Activated T-cell treated with anti-CD3 and anti-CD28 coated beads for 4 hours (primary cell): Measurements from ENCODE around the gene TBX5.

Experiments
- DNase-seq: peaks from one replicate; pipeline ENCODE4 v3.0.0-alpha.2; 2020

The TBX5 gene

DNA sequence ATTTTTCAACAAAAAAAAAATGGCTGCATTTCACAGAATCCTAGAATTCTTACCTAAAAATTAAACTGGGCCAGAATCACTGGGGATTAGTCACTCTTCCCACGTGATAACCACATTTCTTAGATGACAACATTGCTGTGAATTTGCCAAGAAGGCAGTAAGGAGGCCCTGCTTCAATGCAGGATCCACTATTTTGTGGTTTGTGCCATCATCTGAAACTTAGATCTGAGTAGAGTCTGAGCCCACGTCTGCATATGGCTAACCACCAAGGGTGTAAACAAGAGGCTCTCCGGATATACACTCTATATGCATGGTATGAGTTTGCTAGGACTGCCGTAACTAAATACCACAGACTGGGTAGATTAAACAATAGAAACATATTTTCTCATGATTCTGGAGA lies 24.4 kb upstream of the TBX5 start:
- DNase-seq: no peak

DNA sequence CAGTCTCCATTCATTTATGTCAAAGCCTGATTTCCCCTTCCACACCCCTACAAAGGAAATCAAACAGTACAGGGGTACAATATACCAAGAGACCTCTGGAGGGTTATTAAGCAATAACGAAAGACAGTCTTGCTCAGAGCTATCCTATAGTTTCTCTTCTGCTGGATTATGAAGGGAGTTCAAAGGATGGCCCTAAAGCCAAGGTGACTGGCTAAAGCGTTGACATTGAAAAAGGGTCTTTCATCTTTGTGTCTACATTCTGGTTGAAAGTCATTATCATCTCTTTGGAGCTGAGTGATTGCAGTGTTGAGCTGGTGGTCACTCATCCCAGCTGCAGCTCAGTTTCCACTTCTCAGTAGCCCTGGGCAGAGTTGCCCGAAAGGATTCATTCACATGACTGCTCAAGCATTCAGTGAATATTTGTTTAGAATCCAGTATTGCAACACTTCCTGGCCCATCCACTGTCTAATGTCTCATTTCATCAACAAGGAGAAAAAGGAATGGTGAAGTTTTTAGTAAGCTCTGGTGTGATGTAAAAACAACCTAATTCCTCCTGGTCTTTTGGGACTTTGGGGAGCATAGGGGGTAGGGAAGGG lies 19.2 kb upstream of the TBX5 start:
- no peak for DNase-seq

DNA sequence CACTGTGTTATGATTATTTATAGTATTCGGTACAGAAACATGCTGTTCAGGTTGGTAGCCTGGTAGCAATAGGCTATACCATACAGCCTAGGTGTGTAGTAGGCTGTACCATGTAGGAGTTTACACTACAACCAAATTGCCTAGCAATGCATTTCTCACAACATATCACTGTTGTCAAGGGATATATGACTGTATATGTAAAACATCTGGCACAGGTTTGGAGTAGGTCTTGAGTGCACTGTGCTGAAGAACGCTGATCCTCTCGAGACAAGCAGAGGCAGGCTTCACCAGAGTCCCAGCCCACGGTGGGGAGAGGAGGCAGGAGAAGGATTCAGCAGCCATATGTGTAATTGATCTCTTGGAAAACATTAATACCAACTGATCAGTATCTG lies 15.0 kb upstream of the TBX5 start:
- DNase-seq: no peak

DNA sequence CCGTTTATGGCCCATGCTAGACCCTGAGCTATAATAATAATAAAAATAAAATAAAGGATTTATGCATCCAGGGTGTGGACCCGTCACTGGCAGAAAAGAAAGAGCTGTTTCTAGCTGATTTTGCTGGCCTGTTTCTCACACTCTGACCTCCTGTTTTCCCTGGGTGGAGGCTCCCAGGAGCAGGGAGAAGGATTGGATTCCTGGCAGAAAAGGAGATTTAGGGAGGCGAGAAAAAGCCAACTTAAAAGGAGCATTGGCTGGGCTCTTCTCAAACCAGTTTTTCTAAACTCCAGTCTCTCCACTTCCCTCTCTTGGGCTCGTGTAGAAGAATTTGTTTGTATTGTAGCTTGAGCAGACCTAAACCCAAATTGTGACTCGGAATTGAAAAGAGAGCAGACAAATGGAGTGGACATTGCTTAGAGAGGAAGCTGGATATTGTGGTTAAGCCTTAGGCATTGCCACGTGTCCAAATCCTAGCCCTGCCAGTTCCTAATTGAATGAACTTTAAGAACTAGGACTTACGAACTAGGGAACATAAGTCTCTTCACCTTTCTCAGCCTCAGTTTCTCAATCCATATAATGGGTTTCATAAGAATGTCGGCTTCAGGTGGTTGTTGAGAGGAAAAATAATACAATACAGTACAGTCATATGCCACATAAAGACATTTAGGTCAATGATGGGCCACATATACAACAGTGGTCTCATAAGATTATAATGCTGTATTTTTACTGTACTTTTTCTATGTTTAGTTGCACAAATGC lies 14.4 kb upstream of the TBX5 start:
- DNase-seq: no peak

DNA sequence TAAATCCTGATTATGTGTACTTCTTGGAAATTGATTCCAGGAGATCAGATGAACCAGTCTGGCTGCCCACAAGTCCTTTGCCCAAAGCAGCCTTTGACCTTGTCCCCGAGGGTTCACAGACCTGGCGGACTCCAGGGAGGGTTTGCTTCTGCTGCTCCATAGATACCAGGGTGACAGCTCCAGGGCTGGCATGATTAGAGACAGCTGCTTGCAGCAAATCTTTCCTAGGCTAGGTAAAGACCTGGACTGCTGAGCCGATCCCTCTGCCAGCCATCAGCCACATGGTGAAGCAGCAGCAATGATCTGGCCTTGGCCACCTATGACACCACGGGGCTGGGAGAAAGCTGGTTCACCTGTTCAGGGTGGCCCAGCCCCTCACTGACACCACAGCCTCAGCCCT lies 10.1 kb upstream of the TBX5 start:
- no peak for DNase-seq

DNA sequence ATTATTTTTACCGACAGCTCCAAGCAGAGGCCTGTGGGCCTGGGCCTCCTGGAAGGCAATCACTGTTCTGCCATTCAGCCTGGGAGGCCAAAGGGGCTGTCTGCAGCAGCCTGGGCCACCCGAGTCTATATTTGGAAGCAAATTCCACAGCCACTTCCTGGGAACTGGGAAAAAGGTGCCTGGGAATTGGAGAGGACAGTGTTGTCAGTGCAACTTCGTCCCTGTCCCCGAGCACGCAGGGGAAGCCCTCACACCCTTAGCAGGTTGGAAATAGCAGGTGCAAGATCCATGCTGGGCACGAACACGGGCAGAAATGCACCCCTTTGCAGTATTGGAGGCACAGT lies 9.6 kb upstream of the TBX5 start:
- DNase-seq: no peak

DNA sequence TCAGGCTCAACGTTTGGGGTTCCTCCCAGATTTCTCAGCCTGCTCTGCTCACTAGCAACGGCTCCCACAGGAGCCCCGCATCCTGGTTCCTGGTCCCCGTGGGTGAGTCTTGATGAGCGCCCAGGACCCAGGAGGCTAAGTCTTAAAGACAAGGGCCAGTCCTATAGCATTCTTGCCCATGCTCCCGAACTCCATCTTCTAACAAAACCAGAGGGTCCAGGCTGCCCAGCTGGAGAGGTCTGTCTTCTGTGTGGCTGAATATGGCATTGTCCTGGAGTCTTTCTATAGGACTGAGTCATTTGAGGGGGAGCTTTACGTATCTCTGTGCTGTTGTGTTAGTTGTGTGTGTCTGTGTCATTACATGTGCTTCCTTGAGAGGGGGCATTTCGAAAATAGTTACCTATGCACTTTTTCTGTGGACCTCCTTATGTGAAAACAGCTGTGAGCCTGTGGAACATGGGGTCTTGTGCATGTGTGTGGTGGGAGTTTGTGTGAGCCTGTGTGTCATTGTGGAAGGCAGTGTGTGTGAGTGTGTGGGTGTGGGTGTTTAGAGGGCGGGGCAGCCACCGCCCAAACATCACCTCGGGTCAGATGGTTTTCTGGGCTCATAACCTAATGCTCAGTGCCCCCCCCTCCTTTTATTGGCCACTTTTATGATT lies 9.1 kb upstream of the TBX5 start:
- DNase-seq: no peak

DNA sequence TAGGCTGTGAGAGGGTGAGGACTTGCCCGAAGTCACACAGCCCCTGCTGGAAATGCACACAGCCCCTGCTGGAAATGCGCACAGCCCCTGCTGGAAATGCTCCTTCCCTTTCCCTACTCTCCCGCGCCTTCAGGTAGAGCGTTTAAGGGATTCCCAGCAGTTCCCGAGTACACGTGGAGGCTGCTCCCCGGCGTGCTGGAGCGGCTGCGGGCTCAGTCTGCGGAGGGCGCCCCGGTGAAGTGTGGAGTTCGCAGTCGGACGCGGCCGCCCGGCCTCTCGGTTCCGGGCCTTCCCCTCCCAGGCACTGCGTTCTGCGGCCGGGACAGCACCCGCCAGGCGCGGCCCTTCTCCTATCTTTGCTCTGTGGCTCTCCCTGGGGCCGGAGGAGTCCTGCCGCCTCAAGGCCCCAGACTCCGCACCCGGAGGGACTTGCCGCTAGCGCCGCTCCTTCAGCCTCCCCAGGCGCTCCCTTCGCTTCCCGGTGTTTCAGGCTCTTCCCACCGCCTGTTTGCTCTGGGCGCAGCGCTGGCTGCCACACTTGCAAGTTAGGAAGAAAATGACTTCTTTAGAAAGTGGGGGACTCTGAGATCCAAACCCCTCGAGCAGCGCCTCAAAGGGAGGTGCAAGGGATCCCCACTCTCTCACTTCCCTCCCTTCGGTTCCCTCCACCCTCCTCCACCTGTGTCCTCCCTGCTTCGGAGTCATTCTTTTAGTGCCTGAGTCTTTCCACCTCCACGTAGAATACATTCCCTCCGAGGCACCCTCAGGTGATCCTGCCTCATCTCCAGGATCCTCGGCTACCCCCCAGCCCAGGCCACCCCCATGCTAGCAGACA lies 8.3 kb upstream of the TBX5 start:
- no peak for DNase-seq

DNA sequence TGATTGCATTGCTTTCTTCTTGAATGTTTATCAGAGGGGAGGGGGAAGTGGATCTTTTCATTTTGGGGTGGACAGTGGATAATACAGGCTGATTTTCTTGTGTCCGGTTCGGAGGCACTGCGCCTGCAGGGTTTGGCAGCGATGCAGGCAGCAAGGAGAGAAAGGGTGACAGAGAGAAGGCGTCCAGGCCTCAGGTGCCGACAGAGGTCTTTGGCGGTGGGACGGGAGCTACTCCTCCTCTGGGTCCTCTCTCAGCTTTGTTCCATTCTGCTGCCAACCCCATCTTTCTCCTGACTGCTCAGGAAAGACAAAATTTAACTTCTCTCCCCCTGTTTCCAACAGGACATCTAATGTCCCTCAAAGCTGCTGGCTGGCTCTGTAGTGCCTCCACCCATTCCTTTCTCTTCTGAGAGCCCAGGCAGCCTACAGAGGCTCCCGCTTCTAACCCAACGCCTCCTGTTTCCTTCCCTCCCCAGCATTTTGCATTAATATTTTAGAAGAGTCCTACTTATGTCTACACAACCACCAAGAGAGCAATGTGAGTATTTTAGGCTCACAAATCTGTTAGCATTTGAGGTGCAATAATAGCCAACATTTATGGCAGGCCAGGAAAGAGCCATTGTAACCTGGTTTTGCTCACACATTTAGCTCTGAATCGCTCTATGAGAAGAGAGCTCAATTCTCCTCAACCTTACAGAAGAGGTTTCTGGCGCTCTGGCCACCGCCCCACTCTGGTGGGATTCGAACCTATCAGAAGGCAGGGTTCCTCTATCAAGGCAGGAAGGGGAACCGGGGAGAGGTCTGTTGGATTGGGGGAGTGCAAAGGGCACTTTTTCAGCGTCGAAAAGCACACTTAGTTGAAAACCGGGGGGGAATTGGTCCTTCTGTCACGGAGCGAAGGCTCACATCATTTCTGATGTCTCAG lies 7.1 kb upstream of the TBX5 start:
- DNase-seq: no peak

DNA sequence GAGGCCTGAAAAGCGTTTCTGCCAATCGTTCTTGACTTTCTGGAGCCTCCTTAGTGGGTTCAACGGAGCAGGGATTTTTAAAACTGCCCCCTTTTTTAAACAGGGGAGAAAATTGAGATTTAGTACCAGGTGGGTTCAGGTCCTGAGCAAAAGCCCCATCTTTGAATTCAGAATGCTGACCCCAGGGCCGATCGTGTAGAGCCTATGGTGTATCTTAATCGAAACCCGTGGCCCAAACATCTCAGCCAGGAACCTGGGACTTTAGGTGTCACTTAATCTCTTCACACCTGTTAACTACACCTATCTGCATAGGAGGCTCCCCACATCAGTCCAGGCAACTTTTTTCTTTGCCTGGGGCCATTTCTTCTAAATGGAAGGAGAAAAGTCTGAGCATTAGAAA lies 6.4 kb upstream of the TBX5 start:
- DNase-seq: no peak

DNA sequence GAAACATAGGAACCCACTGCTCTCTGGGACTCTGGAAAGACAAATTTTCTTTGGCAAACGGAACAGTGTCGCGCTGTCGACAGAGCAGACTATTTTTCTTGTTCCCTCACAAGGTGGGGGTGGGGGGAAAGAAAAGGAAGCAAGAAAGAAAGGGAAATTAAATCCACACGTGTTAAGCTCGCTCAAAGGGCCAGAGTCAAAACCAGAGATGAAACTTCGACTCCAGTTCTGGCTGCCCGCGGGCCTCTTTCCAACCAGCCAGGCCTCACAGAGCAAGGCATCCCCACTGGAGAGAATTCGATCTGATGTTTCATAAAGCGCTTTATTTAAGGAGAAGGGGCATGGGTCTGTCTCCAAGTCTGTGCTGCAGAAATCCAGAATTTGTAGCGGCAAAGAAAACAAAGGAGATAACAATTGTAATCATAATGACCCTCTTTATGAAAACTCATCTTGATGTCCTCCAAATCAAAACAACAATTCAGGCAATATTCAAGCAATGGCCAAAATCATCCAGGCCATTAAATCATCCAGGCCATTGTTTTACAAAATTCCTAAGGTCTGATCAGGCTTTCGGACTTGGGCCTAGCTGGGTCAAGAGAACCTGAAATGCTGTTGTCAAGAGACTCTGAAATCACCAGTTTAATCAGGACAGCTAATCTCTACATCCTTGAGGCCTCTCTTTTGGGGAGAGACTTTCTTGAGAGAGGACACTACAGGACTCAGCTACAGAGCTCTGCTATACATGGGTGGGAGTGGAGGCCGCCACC lies 5.3 kb upstream of the TBX5 start:
- no peak for DNase-seq

DNA sequence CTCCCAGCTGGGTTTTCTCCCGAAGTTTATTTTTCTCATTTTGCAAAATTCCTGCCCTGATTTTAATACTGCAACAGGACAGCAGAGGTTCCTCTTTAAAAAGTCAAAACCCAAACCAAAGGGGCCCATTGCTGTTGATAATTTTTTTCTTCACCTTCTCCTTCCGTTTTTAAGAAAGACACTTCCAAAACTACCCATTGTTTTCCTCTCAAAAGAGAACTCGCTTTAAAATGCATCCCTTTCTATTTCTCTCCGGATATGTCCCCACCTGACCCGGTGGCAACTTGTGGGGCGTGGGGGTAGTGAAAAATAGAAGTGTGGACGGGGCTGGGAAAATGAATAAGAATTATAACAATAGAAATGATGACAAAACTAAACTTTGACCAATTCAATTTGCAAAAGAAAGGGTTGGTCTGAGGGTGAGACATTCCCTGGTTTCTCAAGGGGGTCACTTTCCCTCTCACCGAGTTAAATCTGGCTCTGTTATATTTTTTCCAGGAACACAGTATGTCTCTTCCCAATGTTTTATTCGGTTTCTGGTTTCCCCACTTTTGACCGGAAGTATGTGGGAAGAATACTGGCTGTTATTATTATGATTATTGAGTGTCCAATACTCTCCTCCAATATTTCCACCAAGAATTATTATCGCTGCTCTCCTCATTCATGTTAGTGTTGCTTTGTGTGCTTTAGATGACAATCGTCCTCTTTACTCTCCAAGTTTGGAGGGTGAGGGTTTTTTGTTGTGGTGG lies 4.1 kb upstream of the TBX5 start:
- no peak for DNase-seq

DNA sequence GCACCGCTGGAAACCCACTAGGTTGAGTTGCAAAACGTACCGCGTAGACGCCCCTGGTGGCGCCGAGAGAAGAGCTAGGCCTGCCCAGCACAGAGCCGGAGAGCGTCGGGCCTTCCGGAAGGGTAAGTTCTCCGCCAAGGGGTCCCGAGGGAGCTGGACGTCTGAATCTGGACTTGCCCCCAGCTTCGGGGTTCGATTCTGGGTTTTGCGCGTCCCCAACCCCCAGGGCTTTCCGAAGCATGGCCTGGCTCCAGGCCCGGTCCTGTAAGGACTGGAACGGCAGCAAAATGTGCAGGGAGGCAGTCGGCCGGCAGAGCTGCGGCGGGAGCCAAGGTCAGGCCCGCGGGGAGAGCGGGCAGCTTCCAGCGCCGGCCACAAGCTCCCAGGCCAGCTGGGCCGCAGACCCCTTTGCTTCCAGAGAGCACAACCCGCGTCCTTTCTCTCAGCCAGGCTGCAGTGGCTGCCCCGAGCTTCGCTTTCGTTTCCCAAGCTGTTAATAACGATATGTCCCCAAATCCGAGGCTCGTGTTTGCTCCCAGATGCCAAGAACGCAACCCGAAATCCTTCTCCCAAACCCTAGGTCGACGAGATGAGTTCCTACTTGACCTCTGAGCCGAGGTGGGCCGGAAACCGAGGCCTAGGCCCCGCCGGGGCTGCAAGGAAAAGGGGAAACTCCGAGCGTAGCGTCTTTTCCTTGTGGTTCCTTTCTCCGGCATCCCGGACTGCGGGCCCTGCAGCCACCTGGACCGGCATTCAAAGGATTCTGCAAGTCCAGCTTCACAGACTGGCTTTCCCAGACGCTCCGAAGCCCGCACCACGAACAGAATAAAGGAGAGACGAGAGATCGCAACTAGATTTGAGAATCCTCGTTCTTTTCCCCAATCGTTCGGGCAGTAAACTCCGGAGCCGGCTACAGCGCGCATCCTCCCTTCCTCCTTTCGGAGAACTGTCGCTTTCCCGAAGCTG lies 3.2 kb upstream of the TBX5 start:
- no peak for DNase-seq

DNA sequence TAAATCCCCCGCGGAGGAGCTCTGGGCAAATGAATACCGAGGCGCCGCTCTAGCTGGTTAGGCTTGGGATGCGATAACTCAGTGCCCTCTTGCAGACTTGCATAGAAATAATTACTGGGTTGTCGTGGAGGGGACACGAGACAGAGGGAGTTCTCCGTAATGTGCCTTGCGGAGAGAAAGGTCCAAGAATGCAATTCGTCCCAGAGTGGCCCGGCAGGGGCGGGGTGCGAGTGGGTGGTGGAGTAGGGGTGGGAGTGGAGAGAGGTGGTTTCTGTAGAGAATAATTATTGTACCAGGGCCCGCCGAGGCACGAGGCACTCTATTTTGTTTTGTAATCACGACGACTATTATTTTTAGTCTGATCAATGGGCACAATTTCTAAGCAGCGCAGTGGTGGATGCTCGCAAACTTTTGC lies 2.5 kb upstream of the TBX5 start:
- no peak for DNase-seq

DNA sequence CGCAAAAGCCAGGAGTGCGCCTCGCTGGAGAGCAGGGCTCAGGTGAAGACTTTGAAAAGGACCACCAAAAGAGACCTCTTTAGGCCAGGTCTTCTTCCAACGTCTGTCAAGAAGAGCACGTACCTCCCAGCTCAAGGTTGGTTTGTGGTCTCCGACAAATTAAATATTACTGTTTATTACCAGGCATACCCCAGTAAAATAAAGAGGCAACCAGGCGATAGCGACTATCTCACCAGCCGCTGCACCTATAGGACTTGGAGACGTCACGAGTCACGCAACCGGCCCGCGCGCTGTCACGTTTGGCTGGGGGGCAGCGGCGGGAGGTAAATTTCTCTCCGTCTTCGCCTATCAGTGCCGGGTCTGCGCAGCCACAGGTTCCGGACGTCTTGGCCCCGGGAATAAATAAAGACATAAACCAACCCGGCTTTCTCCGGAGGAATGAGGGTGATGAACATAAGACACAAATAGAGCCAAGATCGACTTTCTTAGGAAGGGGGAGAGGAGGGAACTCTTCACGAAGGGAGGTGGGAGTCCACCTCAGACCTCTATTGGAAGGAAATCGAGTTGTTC lies 2.0 kb upstream of the TBX5 start:
- DNase-seq: no peak

DNA sequence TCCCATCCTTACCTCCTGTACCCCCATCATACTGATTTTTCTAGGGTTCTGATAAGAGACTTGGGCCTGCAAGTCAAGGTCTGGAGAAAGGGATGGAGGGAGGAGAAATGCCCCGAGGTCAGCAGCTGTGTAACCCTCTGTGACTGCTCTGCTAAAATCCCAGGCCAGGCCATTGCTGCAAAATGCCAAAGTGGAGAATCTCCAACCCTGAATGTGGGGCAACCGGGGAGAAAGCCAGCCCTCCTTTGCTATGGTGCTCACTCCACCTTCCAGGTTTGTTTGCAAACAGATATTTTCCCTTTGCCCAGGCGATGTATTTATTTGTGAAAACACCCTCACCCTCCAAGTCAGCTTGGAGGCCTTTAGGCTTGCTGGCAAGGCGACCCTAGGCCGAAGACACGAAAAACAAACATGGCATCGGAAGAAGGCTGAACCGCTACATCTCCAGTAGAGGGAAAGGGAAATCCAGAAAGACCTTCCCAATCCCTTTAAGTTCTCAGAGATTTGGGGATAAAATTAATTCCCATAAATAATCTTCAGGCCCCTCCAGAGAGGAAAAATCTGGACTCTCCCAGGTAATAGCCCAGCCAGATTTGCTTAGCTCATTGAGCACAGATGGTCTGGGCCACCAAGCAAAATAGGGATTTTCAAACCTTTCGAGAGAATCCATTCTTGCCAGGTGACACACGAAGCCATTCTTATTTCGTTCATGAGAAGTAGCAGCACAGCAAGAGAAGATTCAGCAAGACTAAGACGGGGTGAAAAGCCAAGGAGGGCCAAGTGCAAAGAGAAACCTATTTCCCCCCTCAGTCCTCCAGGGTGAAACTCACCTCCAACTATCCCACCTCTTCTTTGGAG lies 1.3 kb upstream of the TBX5 start:
- DNase-seq: no peak

DNA sequence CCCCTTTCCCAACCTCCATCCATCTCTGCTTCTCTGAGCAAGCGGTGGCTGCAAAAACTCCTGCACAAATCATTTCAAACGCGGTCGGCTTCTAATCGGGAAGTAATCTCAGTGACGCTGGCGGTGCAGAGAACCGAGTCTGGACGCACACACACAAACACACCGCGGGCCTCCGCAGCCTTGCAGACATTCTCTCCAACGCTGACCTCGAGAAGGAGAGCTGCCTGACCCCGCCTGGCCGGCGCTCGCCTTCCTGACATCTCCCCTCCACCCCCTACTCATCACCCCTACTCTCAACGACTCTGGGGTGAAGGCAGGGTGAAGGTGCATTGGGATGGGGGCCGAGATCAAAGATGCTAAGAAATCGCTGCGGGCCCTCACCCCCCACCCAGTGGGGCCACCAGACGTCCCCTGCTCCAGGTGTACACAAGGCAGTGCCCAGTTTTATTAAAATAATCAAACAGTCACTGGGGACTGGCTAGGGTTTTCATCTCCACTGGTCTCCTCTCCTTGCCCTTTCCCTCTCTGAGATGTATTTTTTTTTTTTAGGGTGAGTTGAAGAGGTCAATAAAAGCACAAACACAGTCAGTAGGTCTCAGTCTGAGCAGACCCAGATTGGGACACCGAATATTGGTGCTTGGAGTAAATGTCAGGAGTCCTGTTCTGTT lies 506 bp upstream of the TBX5 start:
- no peak for DNase-seq
